T-cell (primary cell): Measurements from ENCODE around the gene CD27. TPM values are rescaled to one million over a fixed set of nuclear protein-coding genes. Genes with fewer than 3 reads are reported as not detected.

Source experiments
- ATAC-seq, 4 experiments: fragments of 200-7000 bp in 3 of 4; fragments of 150-1000 bp in 1 of 4; cut with Tn5 transposase; replicated peaks in 1 of 4; 1 replicate in 3 of 4; 2 replicates in 1 of 4; pipeline ENCODE4 v1.10.0; 2021; ENCODE audit warnings: moderate library complexity in 3 of 4, mild to moderate bottlenecking in 2 of 4, moderate number of reproducible peaks in 1 of 4
- CTCF ChIA-PET, 2 donors: fragments of 300-600 bp; sonication (Branson Sonifier 250); formaldehyde crosslinking; loops; one replicate each; lab custom pipeline; 2022; ENCODE audit warnings: antibody characterized with exemption in 2 of 2; lab: Charles Lee
- POLR2A ChIA-PET, 2 donors: fragments of 300-600 bp; sonication (Branson Sonifier 250); formaldehyde crosslinking; loops; one replicate each; lab custom pipeline; 2022; ENCODE audit warnings: antibody characterized with exemption in 2 of 2; lab: Charles Lee
- DNase-seq, 35 experiments: peaks; one replicate each; pipeline versions ENCODE4 v3.0.0 to v3.0.0-alpha.2; 2013 to 2023
- H3K27ac ChIP-seq: one replicate; pipeline ENCODE4 v1.5.1; 2013; ENCODE audit warnings: low read length
- H3K27me3 ChIP-seq, 2 experiments: replicated peaks in 1 of 2; 1 replicate in 1 of 2; 2 replicates in 1 of 2; pipeline versions ENCODE4 v1.6.1 to v1.7.0; 2013; ENCODE audit warnings: low read length in 1 of 2, mixed read lengths in 1 of 2; ENCODE audit not compliant: control insufficient read depth in 2 of 2, insufficient read depth in 2 of 2; ENCODE audit errors: extremely low read depth in 1 of 2
- H3K36me3 ChIP-seq, 2 donors: 1 replicate in 1 of 2; 2 replicates in 1 of 2; pipeline versions ENCODE4 v1.6.1 to v1.7.0; 2013; ENCODE audit warnings: low read length in 1 of 2; ENCODE audit not compliant: control insufficient read depth in 2 of 2, insufficient read depth in 1 of 2; ENCODE audit errors: extremely low read depth in 1 of 2
- H3K4me1 ChIP-seq, 2 experiments: 1 replicate in 1 of 2; 2 replicates in 1 of 2; pipeline versions ENCODE4 v1.6.1 to v1.7.0; 2013; ENCODE audit warnings: low read length in 2 of 2, mixed read lengths in 1 of 2; ENCODE audit not compliant: insufficient read depth in 2 of 2, control insufficient read depth in 1 of 2; ENCODE audit errors: extremely low read depth in 1 of 2
- H3K4me3 ChIP-seq, 2 donors: 1 replicate in 1 of 2; 2 replicates in 1 of 2; pipeline versions ENCODE4 v1.5.1 to v1.7.0; 2013; ENCODE audit warnings: mild to moderate bottlenecking in 2 of 2, low read length in 1 of 2, moderate library complexity in 1 of 2; ENCODE audit not compliant: control insufficient read depth in 1 of 2; ENCODE audit errors: extremely low read depth in 1 of 2
- H3K9me3 ChIP-seq: 2 replicates; pipeline ENCODE4 v1.7.0; 2013
- H3K27ac Mint-ChIP-seq, 2 donors: one replicate each; pipeline ENCODE4 v1.8.0; 2020 to 2021; ENCODE audit warnings: mild to moderate bottlenecking in 2 of 2, mixed read lengths in 2 of 2
- H3K27me3 Mint-ChIP-seq, 2 donors: one replicate each; pipeline ENCODE4 v1.8.0; 2021 to 2022; ENCODE audit warnings: mixed read lengths in 2 of 2
- H3K36me3 Mint-ChIP-seq: one replicate; pipeline ENCODE4 v1.8.0; 2021; ENCODE audit warnings: mixed read lengths
- H3K4me1 Mint-ChIP-seq, 3 donors: one replicate each; pipeline ENCODE4 v1.8.0; 2020 to 2022; ENCODE audit warnings: mixed read lengths in 3 of 3, mild to moderate bottlenecking in 1 of 3
- H3K4me3 Mint-ChIP-seq, 3 donors: one replicate each; pipeline ENCODE4 v1.8.0; 2020 to 2022; ENCODE audit warnings: mild to moderate bottlenecking in 3 of 3, mixed read lengths in 3 of 3, moderate library complexity in 3 of 3
- H3K9me3 Mint-ChIP-seq, 3 donors: one replicate each; pipeline ENCODE4 v1.8.0; 2020 to 2022; ENCODE audit warnings: mixed read lengths in 3 of 3
- WGBS: methylation state at CpG from one replicate; pipeline ENCODE4 v1.1.5; 2013; ENCODE audit warnings: missing lambda C conversion rate; ENCODE audit not compliant: insufficient coverage; 5-methylcytosine and 5-hydroxymethylcytosine counted together
- total RNA-seq, 35 experiments: library from RNA in 6 of 35; stranded (reverse) in 6 of 35; fragments of 120-200 nt in 1 of 35; gene quantifications; one replicate each; pipeline versions ENCODE4 v1.2.1 to v1.2.4 and lab custom pipeline; 2013 to 2026

The CD27 gene
- total RNA-seq = 100 to 1,000 TPM in 4 of 5 donors, 10 to 100 TPM in 1; 94.0 to 140 (median 138) TPM
- 141 TPM for total RNA-seq (2013)
- total RNA-seq (lab: John Stamatoyannopoulos, UW) = 14.7 to 127 (median 67.5) reads per million in 29 experiments

- Mint-ChIP-seq H3K4me1 (peaks cover 58 to 78% (median 78%) of the 10 kb centered on the region in 3 donors), H3K4me3 (peak within 1 kb of the TSS; percentile 98 to 99 (median 99)), H3K27ac (peak within 1 kb of the TSS; percentile 95 to 97), H3K27me3 (no peaks in the 10 kb centered on the region), H3K9me3 (no peaks in the 10 kb centered on the region), H3K36me3 (peaks cover 14% of the 10 kb centered on the region)
- H3K9me3 ChIP-seq = no peaks in the 10 kb centered on the region
- H3K27ac ChIP-seq = peak within 1 kb of the TSS; percentile 77
- ChIA-PET CTCF (interaction anchor here (0.5 to 2.3 kb wide), 7 partner anchors 10 to 216 kb away, joined by 3 to 17 read pairs (median 3); no protein-coding TSS in a partner anchor), POLR2A (interaction anchor here (0.6 to 1.5 kb wide), 5 partner anchors 15 to 89 kb away, joined by 3 to 8 read pairs (median 4); no protein-coding TSS in a partner anchor)
- H3K4me1 ChIP-seq = peaks cover 28 to 58% of the 10 kb centered on the region in 2 experiments
- ATAC-seq = peak; percentile 79 to 87 (median 82)
- H3K4me3 ChIP-seq = peak within 1 kb of the TSS; percentile 80 to 97
- peak in 9 of 35 experiments; percentile 25 to 76 (median 44) for DNase-seq
- H3K27me3 ChIP-seq = no peaks in the 10 kb centered on the region
- 12% methylated on average over 10 of the region's 16 CpGs for WGBS
- H3K36me3 ChIP-seq = peaks cover 3 to 13% of the 10 kb centered on the region in 2 donors
Measured at GRCh38 chr12:6444704-6445688, at the start of gene CD27. Gene CD27, plus strand, starts transcription at chr12:6444955. Its CDS starts 141 bp downstream, at chr12:6445096.

GRCh38 chr12:6396031-6396430 is 48.7 kb upstream of the CD27 start:
- Histone ChIP-seq H3K27ac (no peak overlapping the region), H3K27me3 (no peaks in the 10 kb centered on the region), H3K9me3 (no peaks in the 10 kb centered on the region), H3K4me1 (no peaks in the 10 kb centered on the region), H3K4me3 (no peak overlapping the region), H3K36me3 (no peaks in the 10 kb centered on the region)
- H3K36me3 Mint-ChIP-seq = no peaks in the 10 kb centered on the region
- H3K4me3 Mint-ChIP-seq = no peak overlapping the region
- 100% methylated on average over 2 of the region's 2 CpGs for WGBS
- no peak for DNase-seq
- ChIA-PET POLR2A (no interaction called here), CTCF (no interaction called here)
- H3K27me3 Mint-ChIP-seq = no peaks in the 10 kb centered on the region
- no peak for ATAC-seq
- H3K27ac Mint-ChIP-seq = no peak overlapping the region
- no peaks in the 10 kb centered on the region for H3K4me1 Mint-ChIP-seq
- no peaks in the 10 kb centered on the region for H3K9me3 Mint-ChIP-seq

DNA sequence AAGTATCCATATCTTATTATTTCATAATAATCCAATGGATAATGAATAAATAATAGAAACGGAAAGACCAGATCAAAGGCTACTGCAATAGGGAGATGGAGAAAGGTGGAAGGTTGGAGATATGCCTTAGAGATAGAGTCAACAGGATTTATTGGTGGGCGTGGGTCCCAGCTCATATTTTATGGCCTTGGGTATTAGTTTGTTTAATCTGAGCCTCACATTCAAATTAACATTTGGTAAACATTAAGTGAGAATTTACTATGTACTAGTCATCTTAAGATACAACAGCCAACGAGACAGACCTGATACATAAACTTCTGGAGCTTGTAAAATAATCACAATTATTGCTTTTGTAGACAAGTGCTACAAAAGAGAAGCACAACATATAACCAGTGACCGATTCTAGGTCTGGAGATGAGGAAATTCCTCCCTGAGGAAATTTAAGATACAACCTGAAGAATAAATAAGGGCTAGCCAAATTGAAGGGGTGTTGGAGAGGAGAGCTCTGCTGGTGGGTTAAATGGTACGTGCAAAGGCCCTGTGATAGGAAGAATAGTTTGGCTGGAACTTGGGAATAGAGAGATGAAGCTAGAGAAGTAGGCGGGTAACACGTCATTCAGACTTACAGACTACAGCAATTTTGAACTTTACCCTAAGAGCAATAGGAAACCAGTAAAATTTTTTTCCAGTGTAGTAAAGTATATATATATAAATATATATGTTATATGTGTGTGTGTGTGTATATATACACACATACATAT is 44.7 kb upstream of the CD27 start:
- CTCF ChIA-PET = no interaction called here
- no peak overlapping the region for H3K4me3 ChIP-seq
- H3K27ac ChIP-seq = no peak overlapping the region
- H3K36me3 ChIP-seq = no peaks in the 10 kb centered on the region
- H3K9me3 ChIP-seq = no peaks in the 10 kb centered on the region
- Mint-ChIP-seq H3K4me3 (no peak overlapping the region), H3K36me3 (no peaks in the 10 kb centered on the region), H3K27me3 (no peaks in the 10 kb centered on the region), H3K9me3 (no peaks in the 10 kb centered on the region), H3K27ac (no peak overlapping the region), H3K4me1 (no peaks in the 10 kb centered on the region)
- ATAC-seq (no peak), DNase-seq (no peak)
- POLR2A ChIA-PET = interaction anchor here in 1 of 2 donors (0.5 to 0.6 kb wide), 2 partner anchors 47 to 112 kb away, joined by 3 to 6 read pairs; no protein-coding TSS in a partner anchor
- no peaks in the 10 kb centered on the region for H3K4me1 ChIP-seq
- no peaks in the 10 kb centered on the region for H3K27me3 ChIP-seq
- 80% methylated on average over 1 of the region's 7 CpGs for WGBS

- Histone ChIP-seq H3K4me1 (no peaks in the 10 kb centered on the region), H3K27ac (no peak overlapping the region), H3K9me3 (no peaks in the 10 kb centered on the region), H3K27me3 (no peaks in the 10 kb centered on the region), H3K36me3 (no peaks in the 10 kb centered on the region), H3K4me3 (no peak overlapping the region)
- ChIA-PET POLR2A (no interaction called here), CTCF (interaction anchor here in 1 of 2 donors (0.6 kb wide), 1 partner anchor 32 kb away, joined by 5 read pairs; no protein-coding TSS in a partner anchor)
- Mint-ChIP-seq H3K4me1 (no peaks in the 10 kb centered on the region), H3K9me3 (no peaks in the 10 kb centered on the region), H3K4me3 (no peak overlapping the region), H3K27ac (no peak overlapping the region), H3K27me3 (peaks cover 0 to 3% of the 10 kb centered on the region in 2 donors), H3K36me3 (no peaks in the 10 kb centered on the region)
- ATAC-seq (no peak), DNase-seq (no peak)
- 92% methylated on average over 2 of the region's 5 CpGs for WGBS
Measured at GRCh38 chr12:6404390-6404789, 40.4 kb upstream of the CD27 start.

GRCh38 chr12:6405963-6406362 is 38.8 kb upstream of the CD27 start:
- no peak for ATAC-seq
- Histone ChIP-seq H3K9me3 (no peaks in the 10 kb centered on the region), H3K27me3 (no peaks in the 10 kb centered on the region), H3K4me3 (no peak overlapping the region), H3K36me3 (no peaks in the 10 kb centered on the region), H3K4me1 (no peaks in the 10 kb centered on the region), H3K27ac (no peak overlapping the region)
- Mint-ChIP-seq H3K4me1 (no peaks in the 10 kb centered on the region), H3K27ac (no peak overlapping the region), H3K9me3 (no peaks in the 10 kb centered on the region), H3K36me3 (no peaks in the 10 kb centered on the region), H3K27me3 (peaks cover 0 to 3% of the 10 kb centered on the region in 2 donors), H3K4me3 (no peak overlapping the region)
- no peak for DNase-seq
- ChIA-PET CTCF (interaction anchor here in 1 of 2 donors (0.7 kb wide), 1 partner anchor 208 kb away, joined by 4 read pairs; no protein-coding TSS in a partner anchor), POLR2A (no interaction called here)
- no CpG with 5 or more reads among the region's 6 CpGs for WGBS
